OCI-LY7 (cell line): ENCODE measurements around the gene MRNIP. TPM values are rescaled to one million over a fixed set of nuclear protein-coding genes. Genes with fewer than 3 reads are reported as not detected.

Experiments
- BruUV-seq: library from RNA; stranded (reverse); fragments of 400-500 nt; replicated peaks from 2 replicates; lab custom pipeline; 2021; lab: Mats Ljungman, UMichigan
- CTCF ChIA-PET: fragments of 300-600 bp; sonication (Branson Sonifier 250); formaldehyde crosslinking; loops from one replicate; lab custom pipeline; 2022; ENCODE audit warnings: antibody characterized with exemption; ENCODE audit not compliant: unreplicated experiment; lab: Charles Lee
- POLR2A ChIA-PET: fragments of 300-600 bp; sonication (Branson Sonifier 250); formaldehyde crosslinking; loops from one replicate; lab custom pipeline; 2022; ENCODE audit warnings: antibody characterized with exemption; lab: Charles Lee
- DNase-seq: peaks from one replicate; pipeline ENCODE4 v3.0.0-alpha.2; 2015; ENCODE audit warnings: low spot score
- H2AFZ ChIP-seq: fragments of 200-600 bp; sonication (generic), shearing (Covaris generic); 2 replicates; pipeline ENCODE4 v1.6.1; 2014; ENCODE audit warnings: mild to moderate bottlenecking, antibody characterized with exemption, low read length, moderate library complexity
- H3K27ac ChIP-seq: fragments of 200-600 bp; sonication (generic); 2 replicates; pipeline ENCODE4 v1.5.1; 2014; ENCODE audit warnings: mixed run types, low read depth, mild to moderate bottlenecking, moderate library complexity, low read length, inconsistent platforms; ENCODE audit not compliant: poor library complexity, severe bottlenecking
- H3K36me3 ChIP-seq: fragments of 200-600 bp; sonication (generic); 2 replicates; pipeline ENCODE4 v1.6.1; 2014; ENCODE audit warnings: mild to moderate bottlenecking, antibody characterized with exemption, low read length, moderate library complexity, mixed read lengths; ENCODE audit not compliant: insufficient read depth
- H3K4me1 ChIP-seq: fragments of 200-600 bp; sonication (generic); 2 replicates; pipeline ENCODE4 v1.5.1; 2014; ENCODE audit warnings: mild to moderate bottlenecking, low read length; ENCODE audit not compliant: insufficient read depth, poor library complexity, severe bottlenecking
- H3K4me2 ChIP-seq: fragments of 200-600 bp; sonication (generic); 2 replicates; pipeline ENCODE4 v1.6.1; 2014; ENCODE audit warnings: mild to moderate bottlenecking, low read length
- H3K4me3 ChIP-seq: fragments of 200-600 bp; sonication (generic); 2 replicates; pipeline ENCODE4 v1.5.1; 2014; ENCODE audit warnings: mild to moderate bottlenecking, low read depth, low read length; ENCODE audit not compliant: poor library complexity, severe bottlenecking
- H3K79me2 ChIP-seq: fragments of 200-600 bp; sonication (generic); 2 replicates; pipeline ENCODE4 v1.6.1; 2016; ENCODE audit warnings: low read depth, mild to moderate bottlenecking, low read length, moderate library complexity, mixed read lengths; ENCODE audit not compliant: insufficient read depth
- H3K9me2 ChIP-seq: fragments of 200-600 bp; sonication (generic); 2 replicates; pipeline ENCODE4 v1.6.1; 2016; ENCODE audit warnings: mild to moderate bottlenecking, low read length, mixed read lengths; ENCODE audit not compliant: insufficient read depth
- H3K9me3 ChIP-seq: fragments of 200-600 bp; sonication (generic); 2 replicates; pipeline ENCODE4 v1.6.1; 2014; ENCODE audit warnings: mild to moderate bottlenecking, mixed run types, low read length, mixed read lengths
- H4K20me1 ChIP-seq: fragments of 200-600 bp; sonication (generic); 2 replicates; pipeline ENCODE4 v1.6.1; 2014; ENCODE audit warnings: mild to moderate bottlenecking, antibody characterized with exemption, low read length, moderate library complexity, mixed read lengths; ENCODE audit not compliant: insufficient read depth
- EZH2phosphoT487 ChIP-seq: fragments of 200-600 bp; sonication (generic); IDR thresholded peaks from 2 replicates; pipeline ENCODE4 v1.6.1; 2018; ENCODE audit warnings: low read depth, borderline replicate concordance, mild to moderate bottlenecking, mixed run types, antibody characterized with exemption, low read length, moderate library complexity, mixed read lengths
- intact Hi-C: fragments of 100-400 bp; cut with micrococcal nuclease; formaldehyde crosslinking; loops from one replicate; pipeline ENCODE4 v1.10.0; 2022; ENCODE audit not compliant: unreplicated experiment
- total RNA-seq, 2 experiments: library from RNA; depleted of rRNA in 1 of 2; stranded (reverse); fragments of >200 nt in 1 of 2; shearing (Covaris generic) in 1 of 2; gene quantifications; 2 replicates each; pipeline ENCODE4 v1.2.3, GENCODE V29; 2014 to 2022
- TF ChIP-seq, protein P1 (sequence below): fragments of 200-600 bp; sonication (generic); conservative IDR thresholded peaks from 2 replicates; pipeline ENCODE4 v1.5.1; 2014; ENCODE audit warnings: mild to moderate bottlenecking, antibody characterized with exemption, low read length, moderate library complexity, mixed read lengths

MRNIP gene
- total RNA-seq, 2 experiments from 2014 or later, result 70.5 to 78.7 TPM

DNA sequence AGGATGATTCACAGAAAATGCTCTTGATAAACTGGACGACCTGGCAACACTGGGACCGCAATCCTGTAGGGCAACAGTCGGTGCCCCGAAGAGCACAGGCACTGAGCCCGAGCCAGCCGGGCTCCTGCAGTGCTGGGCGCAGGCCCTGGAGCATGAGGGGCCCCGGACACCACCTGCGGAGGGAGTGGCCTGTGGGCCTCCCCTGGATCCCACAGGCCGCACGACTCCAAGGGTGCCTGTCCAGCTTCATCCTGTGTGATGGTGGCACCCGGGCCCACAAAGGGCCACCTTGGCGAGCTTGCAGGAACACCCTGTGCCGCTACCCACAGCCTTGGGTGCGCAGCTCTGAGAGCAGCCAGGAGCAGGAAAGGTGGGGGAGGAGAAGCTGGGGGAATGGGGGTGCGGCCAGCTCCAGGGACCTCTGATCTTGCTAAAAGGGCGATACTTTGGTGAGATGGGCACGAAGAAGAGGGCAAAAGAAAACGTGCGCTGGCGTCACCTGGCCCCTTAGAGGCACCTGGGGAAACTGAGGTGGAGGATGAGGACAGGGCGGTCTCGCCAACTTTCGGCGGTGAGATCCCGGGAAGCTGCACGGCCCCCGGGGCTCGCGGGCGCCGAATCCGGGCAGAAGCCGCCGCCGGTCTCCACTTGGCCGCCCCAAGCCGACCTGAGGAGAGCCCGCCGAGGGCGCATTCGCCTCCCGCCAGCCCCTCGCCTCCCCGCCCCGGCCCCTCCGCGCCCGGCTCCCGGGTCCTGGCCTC lies 48.4 kb upstream of the MRNIP start:
- no TSS peak for BruUV-seq
- peaks cover 21% of the 10 kb centered on the region for H3K79me2 ChIP-seq
- TF ChIP-seq EZH2phosphoT487, result no peak
- TF ChIP-seq, protein P1, sequence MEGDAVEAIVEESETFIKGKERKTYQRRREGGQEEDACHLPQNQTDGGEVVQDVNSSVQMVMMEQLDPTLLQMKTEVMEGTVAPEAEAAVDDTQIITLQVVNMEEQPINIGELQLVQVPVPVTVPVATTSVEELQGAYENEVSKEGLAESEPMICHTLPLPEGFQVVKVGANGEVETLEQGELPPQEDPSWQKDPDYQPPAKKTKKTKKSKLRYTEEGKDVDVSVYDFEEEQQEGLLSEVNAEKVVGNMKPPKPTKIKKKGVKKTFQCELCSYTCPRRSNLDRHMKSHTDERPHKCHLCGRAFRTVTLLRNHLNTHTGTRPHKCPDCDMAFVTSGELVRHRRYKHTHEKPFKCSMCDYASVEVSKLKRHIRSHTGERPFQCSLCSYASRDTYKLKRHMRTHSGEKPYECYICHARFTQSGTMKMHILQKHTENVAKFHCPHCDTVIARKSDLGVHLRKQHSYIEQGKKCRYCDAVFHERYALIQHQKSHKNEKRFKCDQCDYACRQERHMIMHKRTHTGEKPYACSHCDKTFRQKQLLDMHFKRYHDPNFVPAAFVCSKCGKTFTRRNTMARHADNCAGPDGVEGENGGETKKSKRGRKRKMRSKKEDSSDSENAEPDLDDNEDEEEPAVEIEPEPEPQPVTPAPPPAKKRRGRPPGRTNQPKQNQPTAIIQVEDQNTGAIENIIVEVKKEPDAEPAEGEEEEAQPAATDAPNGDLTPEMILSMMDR, result no peak
- peak overlapping the region; percentile 95 for H3K4me2 ChIP-seq
- H3K4me3 ChIP-seq, result peak overlapping the region; percentile 86
- H3K4me1 ChIP-seq, result peaks cover 19% of the 10 kb centered on the region
- H2AFZ ChIP-seq, result peak overlapping the region; percentile 38; the same call in 1 of the 2 replicates
- peak; percentile 48 for DNase-seq
- no peaks in the 10 kb centered on the region for H3K9me2 ChIP-seq
- H4K20me1 ChIP-seq, result no peaks in the 10 kb centered on the region
- intact Hi-C loops, result loop anchor here (5.0 kb wide), 4 partner anchors 50 to 385 kb away; partner anchors contain the start of genes MAPK9, MGAT4B and MRNIP
- CTCF ChIA-PET, result no interaction called here
- peaks cover 31% of the 10 kb centered on the region for H3K36me3 ChIP-seq
- H3K9me3 ChIP-seq, result no peaks in the 10 kb centered on the region
- POLR2A ChIA-PET, result interaction anchor here (0.6 to 0.8 kb wide), 2 partner anchors 28 to 363 kb away, joined by 3 to 6 read pairs; no protein-coding TSS in a partner anchor
- no peak overlapping the region for H3K27ac ChIP-seq

DNA sequence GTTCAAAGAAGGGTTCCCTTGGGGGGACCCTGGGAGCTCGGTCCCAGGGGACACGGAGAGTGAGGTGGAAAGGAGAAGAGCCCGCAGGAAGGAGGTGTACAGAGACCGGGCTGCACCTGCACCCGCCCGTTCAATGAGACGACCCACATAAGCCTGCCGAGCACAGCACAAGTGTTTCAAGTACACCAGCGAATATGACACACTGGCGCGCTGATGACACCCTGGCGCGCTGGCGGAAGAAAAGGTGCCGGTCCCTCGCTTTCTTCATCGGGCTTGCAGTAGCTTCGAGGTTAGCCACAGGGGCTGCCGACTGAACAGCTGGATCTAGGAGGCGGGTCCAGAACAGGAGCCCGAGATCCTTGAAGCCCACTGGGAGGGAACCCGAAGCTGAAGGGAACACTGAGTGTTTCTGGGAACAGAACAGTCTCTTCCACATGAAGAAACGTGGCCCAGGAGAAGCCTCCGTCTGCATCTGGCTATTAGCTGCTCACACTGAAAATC lies 47.7 kb upstream of the MRNIP start:
- POLR2A ChIA-PET, result interaction anchor here (0.8 to 1.1 kb wide), 2 partner anchors 28 to 33 kb away, joined by 3 to 4 read pairs; no protein-coding TSS in a partner anchor
- Histone ChIP-seq H4K20me1 (no peaks in the 10 kb centered on the region), H3K4me2 (peak overlapping the region; percentile 95), H3K27ac (no peak overlapping the region), H2AFZ (no peak overlapping the region), H3K4me3 (peak overlapping the region; percentile 86), H3K36me3 (peaks cover 35% of the 10 kb centered on the region), H3K79me2 (peaks cover 21% of the 10 kb centered on the region), H3K4me1 (peaks cover 19% of the 10 kb centered on the region), H3K9me3 (no peaks in the 10 kb centered on the region), H3K9me2 (no peaks in the 10 kb centered on the region)
- TF ChIP-seq EZH2phosphoT487, result no peak
- TF ChIP-seq, protein P1, result no peak
- BruUV-seq, result no TSS peak
- intact Hi-C loops, result loop anchor here (5.0 kb wide), 4 partner anchors 49 to 386 kb away; partner anchors contain the start of genes MAPK9, MGAT4B and MRNIP
- CTCF ChIA-PET, result no interaction called here
- no peak for DNase-seq

DNA sequence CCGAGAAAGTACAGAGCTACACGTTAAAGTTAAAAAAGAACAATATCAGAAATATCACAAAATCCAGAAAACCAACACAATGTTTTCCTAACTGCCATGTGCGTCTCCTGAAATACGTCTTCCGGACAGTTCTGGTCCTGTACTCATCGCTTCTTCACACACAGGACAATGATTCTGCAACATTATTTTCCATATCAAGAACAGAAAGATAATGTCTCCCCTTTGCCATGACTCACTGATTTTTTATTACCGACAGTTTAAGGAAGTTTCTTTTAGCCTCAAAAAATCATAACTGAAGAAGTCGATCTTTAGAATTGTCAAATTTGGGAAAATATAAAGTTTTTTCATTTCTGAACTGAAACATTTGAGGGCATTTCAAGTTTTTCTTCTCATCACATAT lies 46.5 kb upstream of the MRNIP start:
- no peak for DNase-seq
- CTCF ChIA-PET, result no interaction called here
- H3K36me3 ChIP-seq, result peaks cover 38% of the 10 kb centered on the region
- H4K20me1 ChIP-seq, result no peaks in the 10 kb centered on the region
- H3K79me2 ChIP-seq, result peaks cover 21% of the 10 kb centered on the region
- no peak overlapping the region for H3K4me2 ChIP-seq
- intact Hi-C loops, result loop anchor here (5.0 kb wide), 4 partner anchors 48 to 387 kb away; partner anchors contain the start of genes MAPK9, MGAT4B and MRNIP
- no peak overlapping the region for H2AFZ ChIP-seq
- POLR2A ChIA-PET, result interaction anchor here (0.6 kb wide), 1 partner anchor 96 kb away, joined by 4 read pairs; no protein-coding TSS in a partner anchor
- no peaks in the 10 kb centered on the region for H3K9me2 ChIP-seq
- H3K9me3 ChIP-seq, result no peaks in the 10 kb centered on the region
- no TSS peak for BruUV-seq
- no peak overlapping the region for H3K27ac ChIP-seq
- H3K4me3 ChIP-seq, result no peak overlapping the region
- peaks cover 19% of the 10 kb centered on the region for H3K4me1 ChIP-seq
- TF ChIP-seq, protein P1, result no peak
- TF ChIP-seq EZH2phosphoT487, result no peak
